ENCODE data around the gene C19orf73. TPM values are rescaled to one million over a fixed set of nuclear protein-coding genes. Genes with fewer than 3 reads are reported as not detected.

C19orf73 gene
- total and polyA plus RNA-seq, 4 donors = 0.56 to 2.1 (median 1.7) TPM

- Histone ChIP-seq H3K36me3 (ENCODE audit: control insufficient read depth in 4 of 4, insufficient read depth in 3 of 4, low read depth in 1 of 4, low read length in 3 of 4) (no peaks in the 10 kb centered on the region), H3K27me3 (ENCODE audit: control insufficient read depth in 4 of 4, insufficient read depth in 4 of 4, low read length in 3 of 4) (no peaks in the 10 kb centered on the region), H3K4me1 (ENCODE audit: control insufficient read depth in 4 of 4, insufficient read depth in 4 of 4, low read length in 3 of 4) (peaks cover 0 to 29% (median 17%) of the 10 kb centered on the region in 4 donors), H3K9ac (ENCODE audit: low read depth in 1 of 2, low read length in 2 of 2) (no peak overlapping the region), H3K9me3 (ENCODE audit: control insufficient read depth in 4 of 4, low read length in 3 of 4) (no peaks in the 10 kb centered on the region), H3K27ac (ENCODE audit: low read depth in 1 of 2, low read length in 2 of 2) (no peak overlapping the region), H3K4me3 (ENCODE audit: low read depth in 1 of 3, low read length in 3 of 3) (no peak overlapping the region)
- peak; percentile 32 for DNase-seq (ENCODE audit: low spot score)
- TF ChIP-seq FOXA1 (IDR thresholded peaks at IDR 0.05) (no peak), NR2F2 (IDR thresholded peaks at IDR 0.05) (no peak), YY1 (IDR thresholded peaks at IDR 0.05) (no peak), FOXA2 (IDR thresholded peaks at IDR 0.05) (no peak), ATF3 (IDR thresholded peaks at IDR 0.05) (no peak), HNF4A (conservative IDR thresholded peaks at IDR 0.05) (no peak), RAD21 (IDR thresholded peaks at IDR 0.05) (no peak), TAF1 (conservative IDR thresholded peaks at IDR 0.05) (no peak), ZBTB33 (IDR thresholded peaks at IDR 0.05) (no peak), MAX (IDR thresholded peaks at IDR 0.05) (no peak), EGR1 (IDR thresholded peaks at IDR 0.05; ENCODE audit: low read depth in 2 of 2) (no peak), RXRA (IDR thresholded peaks at IDR 0.05) (no peak)
- 40% methylated on average over 10 of the region's 10 CpGs for WGBS
Observed at GRCh38 chr19:49152119-49152550, 33.2 kb upstream of the C19orf73 start.

GRCh38 chr19:49151267-49152118 is 32.5 kb upstream of the C19orf73 start:
- H3K27me3 ChIP-seq (ENCODE audit: control insufficient read depth in 4 of 4, insufficient read depth in 4 of 4, low read length in 3 of 4) = no peaks in the 10 kb centered on the region
- H3K27ac ChIP-seq (ENCODE audit: low read depth in 1 of 2, low read length in 2 of 2) = peak overlapping the region; percentile 80 to 93
- TF ChIP-seq HNF4A (conservative IDR thresholded peaks at IDR 0.05) (no peak), GABPA (IDR thresholded peaks at IDR 0.05 in 1 of 2, conservative IDR thresholded peaks at IDR 0.05 in 1 of 2) (no peak), TAF1 (conservative IDR thresholded peaks at IDR 0.05) (no peak), FOXA1 (IDR thresholded peaks at IDR 0.05) (no peak), NR2F2 (IDR thresholded peaks at IDR 0.05) (no peak), CTCF (IDR thresholded peaks at IDR 0.05; ENCODE audit: low read depth, low read length, missing input control) (no peak), YY1 (IDR thresholded peaks at IDR 0.05) (no peak), SP1 (IDR thresholded peaks at IDR 0.05) (no peak), FOXA2 (IDR thresholded peaks at IDR 0.05) (no peak), RXRA (IDR thresholded peaks at IDR 0.05) (no peak)
- H3K4me3 ChIP-seq (ENCODE audit: low read depth in 1 of 3, low read length in 3 of 3) = no peak overlapping the region
- DNase-seq (ENCODE audit: low spot score) = peak; percentile 68
- H3K9ac ChIP-seq (ENCODE audit: low read depth in 1 of 2, low read length in 2 of 2) = no peak overlapping the region
- no peaks in the 10 kb centered on the region for H3K36me3 ChIP-seq (ENCODE audit: control insufficient read depth in 4 of 4, insufficient read depth in 3 of 4, low read depth in 1 of 4, low read length in 3 of 4)
- H3K4me1 ChIP-seq (ENCODE audit: control insufficient read depth in 4 of 4, insufficient read depth in 4 of 4, low read length in 3 of 4) = peaks cover 0 to 29% (median 17%) of the 10 kb centered on the region in 4 donors
- 15% methylated on average over 45 of the region's 45 CpGs for WGBS
- no peaks in the 10 kb centered on the region for H3K9me3 ChIP-seq (ENCODE audit: control insufficient read depth in 4 of 4, low read length in 3 of 4)
